NCI-H524 (cell line): ENCODE measurements around the gene MRPS26.
"Not testable (repeated sequence)": the region's sequence is repeated elsewhere in the genome, so short reads cannot be mapped to it uniquely, and the experiment has no call there.

ENCODE experiments used
- DNase-seq, 2 experiments: peaks; one replicate each; lab custom pipeline; 2025; lab: John Stamatoyannopoulos, UW

Gene MRPS26

DNA sequence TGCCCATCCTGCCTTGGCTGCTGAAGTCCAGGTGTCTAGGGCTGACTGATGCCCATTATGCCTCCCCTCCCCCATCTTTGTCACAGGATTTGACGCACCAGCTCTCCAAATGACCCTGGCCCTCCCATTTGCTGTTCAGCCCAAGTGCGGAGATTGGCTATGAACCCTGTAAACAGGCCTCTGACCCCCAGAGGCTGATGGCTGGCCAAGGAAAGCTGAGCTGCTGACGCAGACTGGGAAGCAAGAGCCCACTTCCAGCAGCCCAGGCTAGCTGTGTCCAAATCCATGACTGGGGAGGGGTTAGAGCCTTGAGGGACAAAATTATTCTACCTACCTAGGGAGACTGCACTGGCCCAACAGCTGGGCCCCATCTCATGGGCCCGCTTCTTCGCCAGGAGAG lies 3.2 kb upstream of the MRPS26 start:
- DNase-seq: no peak

DNA sequence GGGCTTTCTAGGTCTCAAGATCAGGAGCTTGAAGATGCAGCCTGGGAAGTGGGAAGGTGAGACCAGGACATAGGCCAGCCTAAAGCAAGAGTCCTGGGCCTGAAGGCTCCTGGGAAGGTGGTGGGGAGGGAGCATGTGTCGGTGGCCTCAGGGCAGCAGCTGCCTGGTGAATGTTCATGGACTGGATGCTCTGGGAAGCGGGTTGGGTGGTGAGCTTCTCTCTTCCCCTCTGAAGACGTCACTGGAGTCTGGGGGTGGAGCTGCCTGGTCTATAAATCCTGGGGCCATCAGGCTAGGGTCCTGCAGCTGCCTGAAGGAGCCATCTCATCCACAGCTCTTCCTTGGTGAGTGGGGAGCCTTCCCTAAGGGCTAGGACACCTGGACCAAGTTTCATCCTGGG lies 2.5 kb upstream of the MRPS26 start, which contains the start of gene GNRH2:
TSS of gene GNRH2 (plus strand) at position 301 of the 400 bp plus-strand sequence. CDS start 793 bp downstream, outside the sequence.
- no peak for DNase-seq

DNA sequence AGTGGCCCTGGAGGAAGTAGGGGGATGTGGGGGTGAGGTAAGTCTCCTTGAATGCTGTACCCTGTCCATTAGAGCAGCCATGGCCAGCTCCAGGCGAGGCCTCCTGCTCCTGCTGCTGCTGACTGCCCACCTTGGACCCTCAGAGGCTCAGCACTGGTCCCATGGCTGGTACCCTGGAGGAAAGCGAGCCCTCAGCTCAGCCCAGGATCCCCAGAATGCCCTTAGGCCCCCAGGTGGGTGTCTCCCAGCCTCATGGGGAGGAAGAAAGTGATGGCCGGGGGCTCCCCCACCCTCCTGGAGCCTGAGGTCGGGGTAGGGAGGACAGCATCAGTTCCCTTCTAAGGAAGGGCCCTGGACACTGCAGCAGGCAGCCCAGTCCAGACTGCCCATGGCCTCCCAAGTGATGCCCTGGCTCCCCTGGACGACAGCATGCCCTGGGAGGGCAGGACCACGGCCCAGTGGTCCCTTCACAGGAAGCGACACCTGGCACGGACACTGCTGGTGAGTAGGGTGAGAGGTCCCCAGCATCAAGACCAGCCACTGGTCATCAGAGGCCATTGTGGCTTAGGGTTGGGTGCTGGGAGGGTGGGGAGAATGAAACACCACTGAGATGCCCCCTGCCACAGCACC lies 1.4 kb upstream of the MRPS26 start:
- no peak for DNase-seq

DNA sequence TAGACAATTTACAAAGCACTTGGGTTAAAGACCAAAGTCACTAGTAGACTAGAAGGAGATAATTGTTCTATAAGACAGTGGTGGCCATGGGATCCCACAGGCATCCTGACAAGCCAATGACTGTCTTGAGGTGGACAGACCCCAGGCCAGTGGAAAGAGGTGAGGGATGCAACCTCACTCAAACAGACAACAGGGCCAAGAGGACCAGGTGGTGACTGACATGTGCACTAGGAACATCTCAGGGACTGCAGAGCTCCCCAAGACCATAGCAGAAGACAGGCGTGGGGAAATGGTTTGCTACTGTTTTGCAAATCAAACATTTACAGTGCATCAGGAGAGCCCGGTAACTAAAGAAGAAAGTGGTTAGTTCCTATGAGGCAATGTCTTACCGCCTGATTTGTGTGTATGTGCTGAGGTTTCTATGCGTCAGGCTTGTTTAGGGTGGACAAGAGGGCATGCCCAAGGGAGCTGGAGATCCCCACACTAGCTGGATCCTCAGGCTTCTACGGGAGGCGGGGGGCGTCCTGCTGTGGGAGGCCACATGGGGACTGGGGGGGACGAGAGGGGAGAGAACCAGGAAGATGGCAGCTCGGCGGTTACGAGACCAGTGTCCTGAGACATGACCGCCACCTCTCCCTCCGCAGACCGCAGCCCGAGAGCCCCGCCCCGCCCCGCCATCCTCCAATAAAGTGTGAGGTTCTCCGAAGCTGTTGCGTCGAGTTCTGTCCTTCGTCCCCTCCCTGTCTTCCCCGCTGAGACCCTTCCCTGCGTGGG lies 623 bp upstream of the MRPS26 start:
- DNase-seq: peak in 1 of 2 experiments; percentile 61

DNA sequence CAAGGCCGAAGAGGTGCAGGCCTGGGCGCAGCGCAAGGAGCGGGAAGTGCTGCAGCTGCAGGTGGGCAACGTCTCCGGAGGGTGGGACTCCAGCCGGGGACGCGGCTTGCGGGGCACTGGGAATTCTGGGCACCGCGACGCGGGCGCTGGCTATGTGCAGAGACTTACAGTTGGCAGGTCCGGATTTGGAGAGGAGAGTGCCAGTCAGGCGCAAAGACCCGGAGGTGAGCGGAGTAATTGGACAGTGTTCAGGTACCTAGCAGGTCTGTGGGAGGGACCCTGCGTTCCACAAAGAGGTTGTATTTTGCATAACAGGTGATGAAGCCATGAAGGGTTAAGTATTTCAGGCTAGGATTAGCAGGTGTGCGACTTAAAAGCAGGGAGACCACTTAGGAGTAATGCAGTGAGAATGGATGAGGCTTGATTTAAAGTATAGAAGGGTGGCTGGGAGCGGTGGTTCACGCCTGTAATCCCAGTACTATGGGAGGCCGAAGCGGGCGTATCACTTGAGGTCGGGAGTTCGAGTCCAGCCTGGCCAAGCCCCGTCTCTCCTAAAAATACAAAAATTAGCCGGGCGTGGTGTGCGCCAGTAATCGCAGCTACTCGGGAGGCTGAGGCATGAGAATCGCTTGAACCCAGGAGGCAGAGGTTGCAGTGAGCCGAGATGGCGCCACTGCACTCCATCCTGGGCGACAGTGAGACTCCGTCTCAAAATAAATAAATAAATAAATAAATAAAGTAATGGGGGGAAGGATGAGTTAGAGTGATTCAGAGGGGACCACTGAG lies 1.0 kb downstream of the MRPS26 start:
- DNase-seq: peak in 1 of 2 experiments; percentile 37

DNA sequence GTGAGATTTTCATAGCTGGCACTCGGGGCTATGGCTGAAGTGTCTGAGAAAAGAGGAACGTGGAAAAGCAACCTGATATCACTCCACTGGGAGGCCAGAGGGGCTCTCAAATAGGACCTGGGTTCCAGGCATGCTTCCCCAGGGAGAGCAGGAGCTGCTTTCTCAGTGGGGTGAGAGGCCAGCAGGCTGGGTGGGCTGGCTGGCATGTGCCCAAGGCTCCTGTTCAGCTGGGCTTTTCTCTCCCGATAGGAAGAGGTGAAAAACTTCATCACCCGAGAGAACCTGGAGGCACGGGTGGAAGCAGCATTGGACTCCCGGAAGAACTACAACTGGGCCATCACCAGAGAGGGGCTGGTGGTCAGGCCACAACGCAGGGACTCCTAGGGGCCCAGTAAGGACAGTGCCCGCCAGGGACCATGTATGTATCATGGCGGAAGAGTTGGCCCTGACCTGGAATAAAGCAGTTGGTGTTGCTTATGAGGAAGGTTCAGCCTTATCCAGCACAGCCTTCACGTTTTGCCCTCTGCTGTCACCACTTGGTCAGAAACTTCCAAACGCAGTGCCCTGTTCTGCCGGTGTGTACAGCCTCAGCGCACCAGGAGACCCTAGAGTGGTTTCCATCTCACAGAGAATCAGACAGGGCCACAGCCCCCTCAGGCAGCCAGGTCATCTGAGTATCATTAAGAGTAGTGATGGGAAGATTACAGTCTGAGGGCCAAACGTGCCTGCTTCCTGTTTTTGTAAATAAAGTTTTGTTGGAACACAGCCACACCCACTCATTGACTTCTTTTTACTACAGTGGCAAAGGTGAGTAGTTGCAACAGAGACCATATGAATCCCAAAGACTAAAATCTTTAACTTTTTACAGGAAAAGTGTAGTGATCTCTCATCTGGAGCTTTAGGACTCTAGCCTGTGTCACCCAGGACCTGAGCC lies 1.9 kb downstream of the MRPS26 start:
- no peak for DNase-seq

DNA sequence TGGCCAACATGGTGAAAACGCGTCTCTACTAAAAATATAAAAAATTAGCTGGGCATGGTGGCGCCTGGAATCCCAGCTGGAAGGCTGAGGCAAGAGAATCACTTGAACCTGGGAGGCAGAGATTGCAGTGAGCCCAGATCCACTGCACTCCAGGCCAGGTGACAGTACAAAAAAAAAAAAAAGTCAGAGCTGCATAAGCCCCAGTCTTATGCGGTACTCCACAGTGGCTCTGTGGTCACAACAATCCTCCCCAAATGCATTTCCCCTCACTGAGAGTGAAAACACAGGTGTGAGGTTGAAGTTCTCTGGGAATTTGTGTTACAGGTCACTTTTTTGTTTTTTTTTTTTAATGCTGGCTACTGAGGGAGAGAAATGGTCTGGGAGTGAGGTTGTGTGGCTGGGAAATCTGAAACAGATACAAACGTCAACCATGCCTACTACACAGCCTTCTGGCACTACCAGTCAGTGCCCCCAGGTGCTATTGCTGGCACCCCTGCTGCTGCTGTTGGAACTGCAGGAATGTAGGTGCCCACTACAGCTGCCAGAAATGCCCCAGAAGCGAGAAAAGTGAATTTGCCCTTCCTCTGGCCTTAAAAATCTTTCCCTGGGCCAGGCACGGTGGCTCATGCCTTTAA lies 5.7 kb downstream of the MRPS26 start:
- DNase-seq: no peak

DNA sequence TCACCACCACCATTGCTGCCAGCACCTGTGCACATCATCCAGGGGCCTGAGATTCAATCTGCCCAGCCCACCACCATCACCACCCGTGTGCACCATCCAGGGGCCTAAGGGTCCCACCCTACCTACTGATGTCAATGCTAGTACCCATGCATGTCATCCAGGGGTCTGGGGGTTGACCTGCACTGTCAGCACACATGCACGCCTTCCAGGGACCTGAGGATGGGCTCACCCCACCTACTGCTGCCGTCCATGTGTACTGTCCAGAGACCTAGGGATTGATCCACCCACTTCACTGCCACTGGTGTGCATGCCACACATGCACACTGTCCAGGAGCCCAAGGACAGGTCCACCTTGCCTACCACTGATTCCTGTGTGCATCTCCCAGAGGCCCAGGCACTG lies 13.6 kb downstream of the MRPS26 start:
- DNase-seq: no peak

DNA sequence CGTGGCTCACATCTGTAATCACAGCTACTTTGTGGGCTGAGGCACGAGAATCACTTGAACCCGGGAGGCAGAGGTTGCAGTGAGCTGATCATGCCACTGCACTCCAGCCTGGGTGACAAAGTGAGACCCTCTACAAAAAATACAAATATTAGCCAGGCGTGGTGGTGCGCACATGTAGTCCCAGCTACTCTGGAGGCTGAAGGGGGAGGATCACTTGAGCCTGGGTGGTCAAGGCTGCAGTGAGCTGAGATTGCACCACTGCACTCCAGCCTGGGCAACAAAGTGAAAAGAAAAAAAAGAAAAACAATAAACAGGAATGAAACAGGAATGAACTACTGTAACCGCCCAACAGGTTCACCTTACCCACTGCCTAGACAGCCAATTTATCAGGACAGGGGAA lies 18.3 kb downstream of the MRPS26 start:
- not testable (repeated sequence) for DNase-seq

DNA sequence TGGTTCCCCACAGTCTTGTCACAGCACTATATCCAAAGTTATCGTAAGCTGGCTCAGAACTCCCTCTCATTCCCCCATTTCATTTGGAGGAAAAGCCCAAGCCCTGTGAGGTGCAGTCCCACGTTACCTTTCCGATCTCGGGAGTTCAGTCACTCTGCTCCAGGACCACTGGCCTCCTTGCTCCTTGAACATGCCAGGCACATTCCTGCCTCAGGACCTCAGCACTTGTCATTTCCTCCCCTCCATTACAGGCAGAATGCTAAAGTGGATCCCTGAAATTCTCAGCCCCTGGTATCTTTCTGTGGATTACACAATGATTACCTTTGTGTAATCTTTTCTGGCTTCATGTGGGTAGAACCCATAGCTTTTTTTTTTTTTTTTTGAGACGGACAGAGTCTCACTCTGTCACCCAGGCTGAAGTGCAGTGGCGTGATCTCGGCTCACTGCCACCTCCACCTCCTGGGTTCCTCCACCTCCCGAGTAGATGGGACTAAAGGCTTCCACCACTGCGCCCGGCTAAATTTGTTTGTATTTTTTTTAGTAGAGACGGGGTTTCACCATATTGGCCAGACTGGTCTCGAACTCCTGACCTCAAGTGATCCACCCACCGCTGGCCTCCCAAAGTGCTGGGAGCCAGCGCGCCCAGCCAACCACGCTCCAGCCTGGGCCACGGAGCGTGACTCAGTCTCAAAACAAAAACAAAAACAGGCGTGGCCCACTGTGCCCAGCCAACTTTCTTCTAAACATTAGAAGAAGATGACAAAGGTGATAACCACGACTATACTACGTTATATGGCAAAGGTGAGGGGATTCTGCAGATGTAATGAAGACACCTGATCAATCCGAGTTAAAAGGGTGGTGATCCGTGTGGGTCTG lies 21.5 kb downstream of the MRPS26 start:
- no peak for DNase-seq

DNA sequence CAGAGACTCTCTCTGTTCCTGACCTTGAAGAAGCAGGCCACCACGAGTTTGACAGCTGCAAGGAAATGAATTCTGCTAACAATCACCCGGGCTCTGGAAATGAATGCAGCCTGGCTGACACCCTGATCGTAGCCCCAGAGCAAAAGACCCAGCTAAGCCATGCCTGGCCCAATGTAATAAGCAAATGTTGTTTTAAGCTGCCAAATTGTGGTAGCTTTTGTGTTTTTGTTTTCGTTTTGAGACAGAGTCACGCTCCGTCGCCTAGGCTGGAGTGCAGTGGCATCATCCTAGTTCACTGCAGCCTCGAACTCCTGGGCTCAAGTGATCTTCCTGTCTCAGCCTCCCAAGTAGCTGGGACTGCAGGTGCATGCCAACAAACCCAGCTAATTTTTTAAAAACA lies 22.2 kb downstream of the MRPS26 start:
- no peak for DNase-seq

DNA sequence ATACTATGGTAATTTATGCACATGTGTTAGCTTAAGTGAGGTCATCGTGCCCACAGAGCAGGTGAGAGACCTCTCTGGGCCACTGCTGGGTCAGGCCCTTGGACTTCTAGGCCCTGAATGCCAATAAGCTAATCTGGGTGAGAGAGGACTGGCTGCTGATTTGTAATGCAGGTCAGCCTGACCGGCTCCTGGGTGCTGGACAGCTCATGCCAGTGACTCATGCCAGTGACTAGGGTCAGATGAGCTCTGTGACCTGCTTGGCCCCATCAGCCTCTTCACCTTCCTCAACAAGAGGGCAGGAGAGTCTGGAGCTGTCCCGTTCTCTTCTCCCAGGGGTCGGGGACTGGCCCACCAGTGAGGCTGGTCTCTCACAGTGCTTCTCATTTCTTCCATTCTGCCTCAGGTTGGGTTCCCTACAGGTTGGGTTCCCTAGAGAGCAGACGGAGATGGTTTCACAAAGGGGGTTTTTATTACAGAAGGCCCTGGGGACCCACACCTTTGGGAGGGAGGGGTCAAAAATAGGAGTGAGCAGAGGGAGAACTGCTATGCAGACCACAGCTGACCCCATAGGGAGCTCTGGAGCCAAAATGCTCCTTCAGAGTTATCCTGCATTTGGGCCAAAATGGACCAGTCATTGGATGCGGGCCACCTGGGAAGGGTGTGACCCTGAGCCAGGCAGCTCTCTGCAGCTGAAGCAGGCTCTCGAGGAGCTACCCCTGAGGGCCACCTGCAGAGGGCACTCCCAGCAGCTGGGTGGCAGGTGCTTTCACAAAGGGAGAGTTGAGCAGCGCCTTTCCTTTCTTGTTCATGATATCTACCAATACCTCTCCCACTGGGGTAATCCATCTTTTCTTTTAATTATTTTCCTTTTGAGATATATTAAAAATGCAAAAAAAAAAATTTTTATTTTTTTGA lies 23.4 kb downstream of the MRPS26 start:
- DNase-seq: no peak

DNA sequence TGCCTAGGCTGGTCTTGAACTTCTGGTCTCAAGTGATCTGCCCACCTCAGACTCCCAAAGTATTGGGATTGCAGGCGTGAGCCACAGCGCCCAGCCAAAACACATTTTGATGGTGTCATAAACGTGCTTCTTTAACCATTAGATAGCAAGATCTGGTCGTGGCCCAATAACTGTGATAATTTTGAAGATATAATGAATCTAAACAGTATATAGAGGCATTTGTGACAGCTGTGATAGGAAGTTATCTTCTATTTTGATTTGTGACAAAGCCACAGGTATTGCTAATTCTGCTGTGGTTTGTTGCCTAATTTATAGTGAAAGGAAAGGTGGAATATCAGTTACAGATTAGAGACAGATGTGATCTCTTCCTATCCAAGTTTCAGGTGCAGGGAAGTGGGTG lies 24.9 kb downstream of the MRPS26 start:
- no peak for DNase-seq

DNA sequence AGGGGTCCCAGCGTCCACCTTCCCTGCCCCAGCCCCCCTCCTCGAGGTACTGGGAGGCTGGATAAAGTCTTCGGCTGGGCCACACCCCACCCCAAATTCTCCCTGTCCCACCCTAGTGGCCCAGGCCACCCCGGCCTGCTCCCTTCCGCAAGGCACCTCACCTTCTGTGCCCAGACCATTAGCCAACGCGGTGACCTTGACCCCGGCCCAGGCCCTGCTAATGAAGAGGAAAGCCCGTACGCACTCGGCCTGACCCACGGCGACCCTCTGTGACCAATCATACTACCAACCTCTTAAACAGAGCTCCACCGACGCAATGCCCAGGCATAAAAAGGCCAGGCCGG lies 25.4 kb downstream of the MRPS26 start:
- DNase-seq: no peak

DNA sequence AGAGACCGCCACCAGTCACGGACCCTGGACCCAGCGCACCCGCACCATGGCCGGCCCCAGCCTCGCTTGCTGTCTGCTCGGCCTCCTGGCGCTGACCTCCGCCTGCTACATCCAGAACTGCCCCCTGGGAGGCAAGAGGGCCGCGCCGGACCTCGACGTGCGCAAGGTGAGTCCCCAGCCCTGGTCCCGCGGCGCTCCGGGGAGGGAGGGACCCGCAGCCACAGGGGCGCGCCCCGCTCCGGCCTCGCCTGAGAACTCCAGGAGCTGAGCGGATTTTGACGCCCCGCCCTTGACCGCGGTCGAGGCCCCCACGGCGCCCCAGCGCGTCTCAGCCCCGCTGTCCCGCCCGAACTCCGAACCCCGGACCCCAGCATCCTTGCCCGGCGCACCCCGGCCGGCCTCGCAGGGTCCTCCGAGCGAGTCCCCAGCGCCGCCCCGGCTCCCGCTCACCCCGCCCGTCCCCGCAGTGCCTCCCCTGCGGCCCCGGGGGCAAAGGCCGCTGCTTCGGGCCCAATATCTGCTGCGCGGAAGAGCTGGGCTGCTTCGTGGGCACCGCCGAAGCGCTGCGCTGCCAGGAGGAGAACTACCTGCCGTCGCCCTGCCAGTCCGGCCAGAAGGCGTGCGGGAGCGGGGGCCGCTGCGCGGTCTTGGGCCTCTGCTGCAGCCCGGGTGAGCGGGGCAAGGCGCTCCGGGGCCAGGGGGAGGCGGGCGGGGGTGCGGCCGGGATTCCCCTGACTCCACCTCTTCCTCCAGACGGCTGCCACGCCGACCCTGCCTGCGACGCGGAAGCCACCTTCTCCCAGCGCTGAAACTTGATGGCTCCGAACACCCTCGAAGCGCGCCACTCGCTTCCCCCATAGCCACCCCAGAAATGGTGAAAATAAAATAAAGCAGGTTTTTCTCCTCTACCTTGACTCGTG lies 26.0 kb downstream of the MRPS26 start, which contains the start of gene OXT:
TSS of gene OXT (plus strand) at position 11 of the 920 bp plus-strand sequence. CDS start at position 47, 36 bp downstream.
- no peak for DNase-seq

DNA sequence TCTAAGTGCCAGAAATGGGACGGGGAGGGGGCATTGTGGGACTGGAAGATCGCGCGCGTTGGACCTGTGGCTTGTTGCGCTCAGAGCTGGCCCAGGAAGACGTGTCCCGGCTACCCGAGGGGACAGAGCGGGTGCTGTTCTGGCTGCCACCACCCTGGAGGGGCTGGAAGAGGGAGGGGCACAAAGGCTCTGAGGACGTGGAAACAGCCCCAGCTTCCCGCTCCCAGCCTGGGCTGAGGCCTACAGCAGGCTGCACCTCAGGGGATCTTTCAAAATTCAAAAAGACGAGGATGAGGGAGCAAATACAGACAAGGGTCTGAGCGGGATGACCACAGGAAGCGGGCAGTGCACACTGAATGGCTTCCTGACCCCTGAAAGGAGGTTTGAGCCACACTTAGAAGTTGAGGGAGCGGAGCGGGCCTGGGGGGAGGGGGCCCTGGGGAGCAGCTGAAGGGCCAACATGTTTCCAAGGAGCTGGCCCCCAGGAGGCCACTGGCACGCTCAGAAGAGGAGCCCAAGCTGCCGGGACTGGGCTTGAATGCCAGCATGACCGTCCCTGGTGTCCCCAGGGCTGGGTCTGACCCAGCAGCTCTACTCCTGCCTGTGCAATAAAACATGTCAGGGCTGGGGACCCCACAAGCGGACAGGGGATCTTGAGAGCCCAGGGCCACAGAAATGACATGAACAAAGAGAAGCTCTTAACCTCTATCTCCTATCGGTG lies 26.8 kb downstream of the MRPS26 start:
- DNase-seq: no peak

DNA sequence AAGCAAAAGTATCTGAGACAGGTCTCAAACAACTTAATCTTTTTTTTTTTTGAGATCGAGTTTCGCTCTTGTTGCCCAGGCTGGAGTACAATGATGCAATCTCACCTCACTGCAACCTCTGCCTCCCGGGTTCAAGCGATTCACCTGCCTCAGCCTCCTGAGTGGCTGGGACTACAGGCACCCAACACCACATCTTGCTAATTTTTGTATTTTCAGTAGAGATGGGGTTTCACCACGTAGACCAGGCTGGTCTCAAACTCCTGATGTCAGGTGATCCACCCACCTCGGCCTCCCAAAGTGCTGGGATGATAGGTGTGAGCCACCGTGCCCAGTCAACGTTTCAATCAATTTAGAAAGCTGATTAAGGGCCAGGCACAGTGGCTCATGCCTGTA lies 27.4 kb downstream of the MRPS26 start:
- DNase-seq: not testable (repeated sequence)
